Calu3 (cell line): ENCODE data around the gene CAPZA2. TPM values are rescaled to one million over a fixed set of nuclear protein-coding genes. Genes with fewer than 3 reads are reported as not detected.
"Not testable (repeated sequence)": the region's sequence is repeated elsewhere in the genome, so short reads cannot be mapped to it uniquely, and the experiment has no call there.

Source experiments
- BruUV-seq: library from RNA; stranded (reverse); fragments of 400-500 nt; replicated peaks from 2 replicates; lab custom pipeline; 2021; lab: Mats Ljungman, UMichigan
- CTCF ChIA-PET: fragments of 300-600 bp; sonication (Branson Sonifier 250); formaldehyde crosslinking; loops from one replicate; lab custom pipeline; 2022; ENCODE audit warnings: antibody characterized with exemption; lab: Charles Lee
- DNase-seq: peaks from one replicate; pipeline ENCODE4 v3.0.0; 2022
- H3K27ac Mint-ChIP-seq: one replicate; pipeline ENCODE4 v1.8.0; 2022; ENCODE audit warnings: mixed read lengths; ENCODE audit not compliant: unreplicated experiment
- H3K27me3 Mint-ChIP-seq: one replicate; pipeline ENCODE4 v1.8.0; 2022; ENCODE audit warnings: mixed read lengths; ENCODE audit not compliant: unreplicated experiment
- H3K36me3 Mint-ChIP-seq: one replicate; pipeline ENCODE4 v1.8.0; 2022; ENCODE audit warnings: mild to moderate bottlenecking, moderate library complexity, mixed read lengths; ENCODE audit not compliant: insufficient read depth, unreplicated experiment
- H3K4me1 Mint-ChIP-seq: one replicate; pipeline ENCODE4 v1.8.0; 2022; ENCODE audit warnings: mild to moderate bottlenecking, low read depth, mixed read lengths; ENCODE audit not compliant: unreplicated experiment
- H3K4me3 Mint-ChIP-seq: one replicate; pipeline ENCODE4 v1.8.0; 2022; ENCODE audit warnings: mild to moderate bottlenecking, low read depth, moderate library complexity, mixed read lengths; ENCODE audit not compliant: unreplicated experiment
- H3K9me3 Mint-ChIP-seq: one replicate; pipeline ENCODE4 v1.8.0; 2022; ENCODE audit warnings: low read depth, mixed read lengths; ENCODE audit not compliant: unreplicated experiment
- CTCF ChIP-seq: fragments of 200-600 bp; IDR thresholded peaks from one replicate; pipeline ENCODE4 v1.8.0; 2022; ENCODE audit warnings: antibody characterized with exemption; ENCODE audit not compliant: unreplicated experiment
- intact Hi-C: fragments of 100-400 bp; cut with micrococcal nuclease; formaldehyde crosslinking; loops from one replicate; pipeline ENCODE4 v1.10.0; 2022; ENCODE audit not compliant: unreplicated experiment
- total RNA-seq: library from RNA; stranded (reverse); gene quantifications from 2 replicates; pipeline ENCODE4 v1.2.3, GENCODE V29; 2022

Gene CAPZA2
- total RNA-seq, 1 experiment from 2014 or later, result 209 TPM

- intact Hi-C loops, result no loop called here
- no peaks in the 10 kb centered on the region for H3K9me3 Mint-ChIP-seq
- CTCF ChIA-PET, result interaction anchor here (1.2 kb wide), 1 partner anchor 169 kb away, joined by 6 read pairs; no protein-coding TSS in a partner anchor
- no peak overlapping the region for H3K27ac Mint-ChIP-seq
- no peaks in the 10 kb centered on the region for H3K27me3 Mint-ChIP-seq
- no peak for DNase-seq
- BruUV-seq, result no TSS peak
- H3K4me1 Mint-ChIP-seq, result peaks cover 10% of the 10 kb centered on the region
- H3K36me3 Mint-ChIP-seq, result peaks cover 14% of the 10 kb centered on the region
- H3K4me3 Mint-ChIP-seq, result no peak overlapping the region
- TF ChIP-seq CTCF, result no peak
Observed at GRCh38 chr7:116957874-116958273, 95.5 kb downstream of the CAPZA2 start.

DNA sequence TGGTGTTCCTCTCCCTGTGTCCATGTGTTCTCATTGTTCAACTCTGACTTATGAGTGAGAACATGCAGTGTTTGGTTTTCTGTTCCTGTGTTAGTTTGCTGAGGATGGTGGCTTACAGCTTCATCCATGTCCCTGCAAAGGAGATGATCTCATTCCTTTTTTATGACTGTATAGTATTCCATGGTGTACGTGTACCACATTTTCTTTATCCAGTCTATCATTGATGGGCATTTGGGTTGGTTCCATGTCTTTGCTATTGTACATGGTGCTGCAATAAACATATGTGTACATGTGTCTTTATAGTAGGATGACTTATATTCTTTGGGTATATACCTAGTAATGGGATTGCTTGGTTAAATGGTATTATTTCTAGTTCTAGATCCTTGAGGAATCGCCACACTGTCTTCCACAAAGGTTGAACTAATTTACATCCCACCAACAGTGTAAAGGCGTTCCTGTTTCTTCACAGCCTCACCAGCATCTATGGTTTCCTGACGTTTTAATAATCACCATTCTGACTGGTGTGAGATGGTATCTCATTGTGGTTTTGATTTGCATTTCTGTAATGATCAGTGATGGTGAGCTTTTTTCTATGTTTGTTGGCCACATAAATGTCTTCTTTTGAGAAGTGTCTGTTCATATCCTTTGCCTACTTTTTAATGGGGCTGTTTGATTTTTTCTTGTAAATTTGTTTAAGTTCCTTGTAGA is 99.7 kb downstream of the CAPZA2 start:
- H3K27ac Mint-ChIP-seq, CTCF ChIA-PET, H3K36me3 Mint-ChIP-seq, BruUV-seq, H3K27me3 Mint-ChIP-seq, DNase-seq, intact Hi-C loops, H3K4me3 Mint-ChIP-seq, H3K4me1 Mint-ChIP-seq, H3K9me3 Mint-ChIP-seq: not testable (repeated sequence)

DNA sequence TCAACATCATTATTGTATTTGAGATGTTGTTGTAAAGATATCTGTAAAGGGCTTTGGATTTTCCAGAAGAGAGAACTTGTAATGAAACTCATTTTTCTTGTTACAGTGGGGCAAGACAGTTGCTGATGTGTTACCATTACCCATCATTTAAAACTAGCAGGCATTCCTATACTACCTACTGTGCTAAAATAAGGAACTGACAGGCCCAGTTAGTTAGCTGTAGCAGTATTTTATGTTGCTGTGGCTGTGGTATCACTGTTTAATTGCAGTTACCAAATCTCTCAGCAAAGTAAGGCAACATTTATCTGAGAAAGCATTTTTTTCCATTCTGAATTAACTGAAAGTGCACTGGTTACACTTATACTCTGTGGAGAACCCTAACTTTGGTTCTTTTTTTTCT is 100.8 kb downstream of the CAPZA2 start:
- no peak overlapping the region for H3K4me3 Mint-ChIP-seq
- no peak for TF ChIP-seq CTCF
- BruUV-seq, result no TSS peak
- no peak overlapping the region for H3K27ac Mint-ChIP-seq
- CTCF ChIA-PET, result no interaction called here
- no peak for DNase-seq
- no peaks in the 10 kb centered on the region for H3K27me3 Mint-ChIP-seq
- intact Hi-C loops, result no loop called here
- no peaks in the 10 kb centered on the region for H3K9me3 Mint-ChIP-seq
- H3K36me3 Mint-ChIP-seq, result no peaks in the 10 kb centered on the region
- H3K4me1 Mint-ChIP-seq, result no peaks in the 10 kb centered on the region

- Mint-ChIP-seq H3K4me3 (no peak overlapping the region), H3K36me3 (no peaks in the 10 kb centered on the region), H3K27me3 (no peaks in the 10 kb centered on the region), H3K4me1 (peaks cover 11% of the 10 kb centered on the region), H3K27ac (no peak overlapping the region), H3K9me3 (no peaks in the 10 kb centered on the region)
- BruUV-seq, result no TSS peak
- intact Hi-C loops, result no loop called here
- no peak for DNase-seq
- CTCF ChIA-PET, result interaction anchor here (0.7 kb wide), 1 partner anchor 13 kb away, joined by 3 read pairs; the partner anchor contains the start of gene ST7
- TF ChIP-seq CTCF, result no peak
Observed at GRCh38 chr7:116966601-116967000, 104.2 kb downstream of the CAPZA2 start.
